ENCODE measurements around the gene BLVRA. TPM values are rescaled to one million over a fixed set of nuclear protein-coding genes. Genes with fewer than 3 reads are reported as not detected.
A peak's percentile ranks its signal among the peaks of the same experiment; 100 is the strongest.
"Not testable (repeated sequence)": the region's sequence is repeated elsewhere in the genome, so short reads cannot be mapped to it uniquely, and the experiment has no call there.

The BLVRA gene
- total RNA-seq, 1 donor from 2014 or later, result 28.9 TPM

GRCh38 chr7:43815373-43815772, 56.9 kb downstream of the BLVRA start:
- Mint-ChIP-seq H3K27me3 (ENCODE audit: low read depth) (peaks cover 36% of the 10 kb centered on the region), H3K27ac (no peak overlapping the region), H3K4me1 (peaks cover 30% of the 10 kb centered on the region), H3K4me3 (no peak overlapping the region), H3K36me3 (no peaks in the 10 kb centered on the region), H3K9me3 (peaks cover 4% of the 10 kb centered on the region)
- no peak for TF ChIP-seq CTCF (IDR thresholded peaks at IDR 0.05; ENCODE audit: unreplicated experiment)
- DNase-seq (ENCODE audit: low spot score in 2 of 2, unreplicated experiment in 2 of 2), result no peak

- DNase-seq (ENCODE audit: low spot score in 2 of 2, unreplicated experiment in 2 of 2); H3K4me3 Mint-ChIP-seq; H3K36me3 Mint-ChIP-seq; H3K9me3 Mint-ChIP-seq: not testable (repeated sequence)
- peaks cover 40% of the 10 kb centered on the region for H3K27me3 Mint-ChIP-seq (ENCODE audit: low read depth)
- H3K27ac Mint-ChIP-seq, result peak overlapping the region; percentile 37
- peaks cover 30% of the 10 kb centered on the region for H3K4me1 Mint-ChIP-seq
Observed at GRCh38 chr7:43816046-43816797, 57.7 kb downstream of the BLVRA start.

GRCh38 chr7:43823425-43823824, 64.9 kb downstream of the BLVRA start:
- not testable (repeated sequence) for H3K27ac Mint-ChIP-seq; DNase-seq (ENCODE audit: low spot score in 2 of 2, unreplicated experiment in 2 of 2); H3K9me3 Mint-ChIP-seq; H3K4me3 Mint-ChIP-seq; H3K36me3 Mint-ChIP-seq
- peaks cover 17% of the 10 kb centered on the region for H3K4me1 Mint-ChIP-seq
- peaks cover 37% of the 10 kb centered on the region for H3K27me3 Mint-ChIP-seq (ENCODE audit: low read depth)

GRCh38 chr7:43823941-43824340, 65.5 kb downstream of the BLVRA start:
- peaks cover 17% of the 10 kb centered on the region for H3K4me1 Mint-ChIP-seq
- no peaks in the 10 kb centered on the region for H3K36me3 Mint-ChIP-seq
- no peak overlapping the region for H3K4me3 Mint-ChIP-seq
- peaks cover 35% of the 10 kb centered on the region for H3K27me3 Mint-ChIP-seq (ENCODE audit: low read depth)
- no peak overlapping the region for H3K27ac Mint-ChIP-seq
- no peak for TF ChIP-seq CTCF (IDR thresholded peaks at IDR 0.05; ENCODE audit: unreplicated experiment)
- DNase-seq (ENCODE audit: low spot score in 2 of 2, unreplicated experiment in 2 of 2), result no peak
- no peaks in the 10 kb centered on the region for H3K9me3 Mint-ChIP-seq

GRCh38 chr7:43824513-43824912, 66.0 kb downstream of the BLVRA start:
- H3K36me3 Mint-ChIP-seq; H3K9me3 Mint-ChIP-seq; H3K4me3 Mint-ChIP-seq; DNase-seq (ENCODE audit: low spot score in 2 of 2, unreplicated experiment in 2 of 2); H3K27ac Mint-ChIP-seq: not testable (repeated sequence)
- peaks cover 29% of the 10 kb centered on the region for H3K27me3 Mint-ChIP-seq (ENCODE audit: low read depth)
- peaks cover 17% of the 10 kb centered on the region for H3K4me1 Mint-ChIP-seq

- no peak overlapping the region for H3K4me3 Mint-ChIP-seq
- H3K9me3 Mint-ChIP-seq, result no peaks in the 10 kb centered on the region
- no peaks in the 10 kb centered on the region for H3K36me3 Mint-ChIP-seq
- TF ChIP-seq CTCF (IDR thresholded peaks at IDR 0.05; ENCODE audit: unreplicated experiment), result no peak
- peaks cover 17% of the 10 kb centered on the region for H3K4me1 Mint-ChIP-seq
- H3K27ac Mint-ChIP-seq, result no peak overlapping the region
- H3K27me3 Mint-ChIP-seq (ENCODE audit: low read depth), result peaks cover 28% of the 10 kb centered on the region
- no peak for DNase-seq (ENCODE audit: low spot score in 2 of 2, unreplicated experiment in 2 of 2)
Observed at GRCh38 chr7:43824963-43825362, 66.5 kb downstream of the BLVRA start.

- Mint-ChIP-seq H3K27ac (no peak overlapping the region), H3K27me3 (ENCODE audit: low read depth) (peaks cover 25% of the 10 kb centered on the region), H3K4me1 (peaks cover 17% of the 10 kb centered on the region), H3K4me3 (no peak overlapping the region), H3K36me3 (no peaks in the 10 kb centered on the region), H3K9me3 (no peaks in the 10 kb centered on the region)
- no peak for TF ChIP-seq CTCF (IDR thresholded peaks at IDR 0.05; ENCODE audit: unreplicated experiment)
- no peak for DNase-seq (ENCODE audit: low spot score in 2 of 2, unreplicated experiment in 2 of 2)
Observed at GRCh38 chr7:43825391-43825808, 66.9 kb downstream of the BLVRA start.

GRCh38 chr7:43830917-43831316, 72.4 kb downstream of the BLVRA start:
- not testable (repeated sequence) for H3K36me3 Mint-ChIP-seq; H3K4me3 Mint-ChIP-seq; H3K4me1 Mint-ChIP-seq; H3K9me3 Mint-ChIP-seq; H3K27ac Mint-ChIP-seq; DNase-seq (ENCODE audit: low spot score in 2 of 2, unreplicated experiment in 2 of 2)
- peaks cover 16% of the 10 kb centered on the region for H3K27me3 Mint-ChIP-seq (ENCODE audit: low read depth)
